Stimulated activated CD8-positive, alpha-beta memory T cell treated with anti-CD3 and anti-CD28 coated beads, Interleukin-4, amount 100 ng/mL, for 4 hours (primary cell): Measurements from ENCODE around the gene CST1.
"Not testable (repeated sequence)": the region's sequence is repeated elsewhere in the genome, so short reads cannot be mapped to it uniquely, and the experiment has no call there.

ENCODE experiments used
- DNase-seq, 2 donors: peaks; one replicate each; pipeline ENCODE4 v3.0.0-alpha.2; 2020; ENCODE audit warnings: low read depth in 2 of 2, low spot score in 1 of 2

Gene CST1, protein sequence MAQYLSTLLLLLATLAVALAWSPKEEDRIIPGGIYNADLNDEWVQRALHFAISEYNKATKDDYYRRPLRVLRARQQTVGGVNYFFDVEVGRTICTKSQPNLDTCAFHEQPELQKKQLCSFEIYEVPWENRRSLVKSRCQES

DNA sequence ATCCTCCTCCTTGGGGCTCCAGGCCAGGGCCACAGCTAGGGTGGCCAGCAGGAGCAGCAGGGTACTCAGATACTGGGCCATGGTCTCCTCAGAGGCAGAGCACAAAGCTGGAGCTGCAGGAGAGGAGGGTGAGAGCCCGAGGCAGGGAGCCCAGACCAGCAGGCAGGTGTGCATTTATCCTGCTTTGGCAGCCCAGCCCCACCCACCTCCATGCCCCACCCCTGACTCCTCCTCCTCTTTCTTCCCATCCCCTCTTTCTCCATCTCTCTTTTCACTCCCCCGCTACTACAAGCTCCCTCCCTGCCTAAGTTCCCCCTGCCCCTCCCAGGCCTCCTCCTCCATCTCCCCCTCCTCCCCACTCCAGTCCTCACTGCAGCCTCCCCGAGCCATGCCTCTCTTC lies at the start of gene CST1:
Gene CST1 (minus strand): TSS at position 150 of the 400 bp plus-strand sequence. CDS start 69 bp downstream, at position 81.
- not testable (repeated sequence) for DNase-seq

DNA sequence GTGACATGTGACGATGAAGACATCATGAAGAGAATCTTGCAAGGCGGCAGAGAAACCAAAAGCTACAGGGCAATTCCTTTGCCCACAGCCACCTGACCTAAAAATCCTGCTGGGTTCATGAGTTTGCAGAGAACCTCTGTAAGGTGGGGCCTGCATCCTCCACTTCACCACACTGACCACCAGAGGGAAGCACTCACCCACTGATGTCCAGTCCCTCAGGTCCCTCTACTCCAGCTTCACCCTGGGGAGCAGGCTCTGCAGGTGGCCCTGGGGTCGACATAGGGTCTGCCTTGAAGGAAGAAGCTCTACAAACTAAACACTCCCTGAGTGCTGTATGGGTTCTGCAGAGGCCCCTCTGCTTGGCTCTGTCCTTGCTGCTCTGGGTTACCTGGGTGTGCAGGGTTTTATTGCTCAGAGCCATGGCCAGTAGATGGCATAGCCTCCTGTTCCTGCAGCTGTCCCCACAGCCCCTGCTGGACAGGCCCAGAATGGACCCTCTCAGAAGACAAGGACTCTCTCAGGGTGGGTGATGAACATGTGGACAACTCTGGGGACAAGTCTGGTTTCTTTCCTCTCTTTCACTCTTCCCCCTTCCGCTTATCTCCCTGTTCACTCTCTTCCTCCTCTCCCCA lies 48.6 kb upstream of the CST1 start:
- not testable (repeated sequence) for DNase-seq

DNA sequence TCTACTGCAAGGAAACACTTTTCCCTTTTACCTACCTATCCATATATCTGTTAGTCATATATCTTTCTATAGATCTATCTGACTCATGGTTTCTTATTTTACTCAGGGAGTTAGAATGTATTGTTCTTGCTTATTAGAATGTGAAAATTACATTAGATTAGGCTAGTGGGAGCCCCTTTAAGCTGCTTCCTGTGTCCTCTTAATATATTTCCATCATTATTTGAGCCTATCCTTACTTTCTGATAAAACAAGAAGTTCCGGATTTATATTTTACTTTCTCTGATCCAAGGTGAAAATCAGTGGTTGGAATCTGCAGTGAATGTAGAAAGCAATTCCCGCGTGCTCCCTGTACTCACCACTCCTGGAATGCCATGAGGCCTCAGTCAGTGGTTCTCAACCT lies 44.8 kb upstream of the CST1 start:
- DNase-seq: no peak

DNA sequence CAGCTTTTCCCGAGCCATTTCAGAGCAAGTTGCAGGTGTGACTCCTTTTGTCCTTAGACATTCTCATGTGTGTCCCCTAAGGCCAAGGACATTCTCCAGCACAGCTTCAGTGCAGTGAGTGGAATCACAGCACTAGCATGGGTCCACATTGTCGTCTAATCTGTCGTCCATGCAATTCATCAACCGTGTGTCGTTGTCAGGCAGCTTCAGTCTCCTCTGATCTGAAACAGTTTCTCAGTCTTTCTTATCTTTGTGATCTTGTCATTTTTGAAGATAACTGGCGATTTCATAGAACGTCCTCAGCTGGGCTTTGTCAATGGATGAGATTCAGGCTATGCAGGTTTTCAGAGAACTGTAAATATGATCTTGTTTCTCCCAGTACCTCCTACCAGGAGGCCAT lies 44.1 kb upstream of the CST1 start:
- DNase-seq: no peak

DNA sequence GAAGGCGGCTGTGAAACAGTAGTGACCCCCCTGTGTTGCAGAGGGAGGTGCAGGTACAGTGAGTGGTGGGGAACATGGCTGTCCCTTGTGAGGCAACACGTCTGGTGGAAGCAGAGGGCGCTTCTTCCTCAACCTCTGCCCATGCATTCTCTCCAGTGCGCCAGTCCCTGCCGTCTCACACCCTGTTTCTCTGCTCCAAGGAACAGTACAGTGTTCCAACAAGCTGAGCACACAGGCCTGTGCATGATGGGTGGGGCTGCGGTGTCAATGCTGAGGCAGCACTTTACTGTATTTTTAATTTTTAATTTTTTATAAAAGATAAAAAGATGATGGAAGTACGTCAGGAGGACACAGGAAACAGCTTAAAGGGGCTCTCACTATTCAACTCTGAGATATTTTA lies 43.3 kb upstream of the CST1 start:
- no peak for DNase-seq

DNA sequence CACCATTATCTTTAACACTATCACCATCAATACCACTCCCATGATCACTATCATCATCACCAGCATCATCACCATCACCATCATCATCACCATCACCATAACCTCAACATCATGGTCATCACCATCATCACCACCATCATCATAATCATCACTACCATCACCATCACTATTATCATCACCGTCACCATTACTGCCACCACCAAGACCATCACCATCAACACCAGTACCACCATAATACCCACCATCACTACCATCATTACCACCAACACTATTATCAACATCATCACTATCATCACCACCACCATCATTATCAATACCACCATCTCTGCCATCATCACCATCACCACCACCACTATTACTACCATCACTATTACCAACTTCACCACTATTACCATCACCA lies 32.7 kb upstream of the CST1 start:
- DNase-seq: no peak

DNA sequence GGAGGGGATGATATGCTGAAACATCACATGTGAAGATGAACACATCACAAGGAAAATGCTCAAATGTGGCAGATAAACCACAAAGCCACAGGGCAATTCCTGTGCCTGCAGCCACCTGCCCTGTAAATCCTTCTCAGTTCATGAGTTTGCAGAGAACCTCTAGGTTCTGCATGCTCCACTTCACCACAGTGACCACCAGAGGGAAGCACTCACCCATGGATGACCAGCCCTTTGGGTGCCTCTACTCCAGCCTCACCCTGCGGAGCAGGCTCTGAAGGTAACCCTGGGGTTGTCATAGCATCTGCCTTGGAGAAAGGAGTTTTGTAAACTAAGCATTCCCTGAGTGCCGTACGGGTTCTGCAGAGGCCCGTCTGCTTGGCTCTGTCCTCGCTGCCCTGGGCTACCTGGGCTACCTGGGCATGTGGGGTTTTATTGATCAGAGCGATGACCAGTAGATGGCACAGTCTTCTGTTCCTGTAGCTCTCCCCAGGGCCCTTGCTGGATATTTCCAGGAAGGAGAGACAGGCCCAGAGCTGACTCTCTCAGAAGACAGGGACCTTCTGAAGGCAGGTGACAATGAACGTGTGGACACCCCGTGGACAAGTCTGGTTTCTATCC lies 31.7 kb upstream of the CST1 start:
- no peak for DNase-seq

DNA sequence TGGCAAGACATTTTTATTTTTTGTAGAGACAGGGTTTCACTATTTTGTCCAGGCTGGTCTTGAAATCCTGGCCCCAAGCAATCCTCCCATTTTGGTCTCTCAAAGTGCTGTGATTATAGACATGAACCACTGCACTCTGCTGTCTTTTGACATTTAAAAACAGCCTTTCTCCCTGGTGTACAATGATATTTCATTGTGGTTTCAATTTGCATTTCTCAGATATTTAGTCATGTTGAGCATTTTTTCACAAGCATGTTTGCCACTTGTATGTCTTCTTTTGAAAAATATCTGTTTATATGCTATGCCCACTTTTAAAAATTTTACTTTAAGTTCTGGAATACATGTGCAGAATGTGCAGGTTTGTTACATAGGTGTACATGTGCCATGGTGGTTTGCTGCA lies 27.9 kb upstream of the CST1 start:
- not testable (repeated sequence) for DNase-seq

DNA sequence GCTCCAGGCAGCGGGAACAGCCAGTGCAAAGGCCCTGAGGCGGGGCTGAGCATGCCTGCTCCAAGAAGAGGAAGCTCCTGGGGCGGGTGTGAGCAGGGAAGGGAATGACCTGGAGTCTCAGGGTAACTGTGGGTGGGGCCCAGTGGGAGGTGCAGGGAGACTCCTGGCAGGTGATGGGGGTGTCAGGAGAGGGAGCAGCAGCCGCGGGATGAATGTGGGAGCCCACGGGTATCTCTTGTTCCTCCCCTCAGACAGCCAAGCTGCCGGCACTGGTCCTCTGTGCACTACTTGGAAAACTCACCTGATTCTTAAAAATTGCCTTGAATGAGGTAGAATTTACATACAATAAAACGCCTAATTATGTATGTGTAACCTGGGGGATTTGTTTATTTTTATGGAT lies 26.6 kb upstream of the CST1 start:
- not testable (repeated sequence) for DNase-seq

DNA sequence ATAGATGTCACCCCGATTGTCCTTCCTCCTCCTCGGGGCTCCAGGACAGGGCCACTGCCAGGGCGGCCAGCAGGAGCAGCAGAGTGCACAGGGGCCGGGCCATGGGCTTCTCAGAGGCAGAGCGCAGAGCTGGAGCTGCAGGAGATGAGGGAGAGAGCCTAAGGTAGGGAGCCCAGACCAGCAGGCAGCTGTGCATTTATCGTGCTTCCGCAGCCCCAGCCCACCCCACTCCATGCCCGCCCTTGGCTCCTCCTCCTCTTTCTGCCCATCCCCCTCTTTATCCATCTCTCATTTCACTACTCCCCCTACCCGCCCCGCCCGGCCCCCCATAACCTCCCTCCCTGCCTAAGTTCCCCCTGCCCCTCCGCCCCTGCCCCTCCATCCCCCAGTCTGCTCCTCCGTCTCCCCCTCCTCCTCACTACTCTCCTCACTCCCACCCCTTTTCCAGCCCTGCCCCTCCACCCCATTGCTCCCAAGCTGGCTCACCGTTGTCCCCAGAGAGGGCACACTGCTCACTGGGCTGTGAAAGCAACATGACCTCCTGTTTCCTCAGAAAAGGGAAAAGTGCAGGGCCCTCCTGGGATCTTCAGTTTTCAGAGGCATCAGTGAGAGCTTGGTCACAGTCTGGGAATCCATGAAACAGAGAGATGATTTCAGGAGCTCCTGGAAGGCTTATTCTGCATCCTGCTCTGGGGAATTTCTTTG lies 25.5 kb upstream of the CST1 start:
- no peak for DNase-seq

DNA sequence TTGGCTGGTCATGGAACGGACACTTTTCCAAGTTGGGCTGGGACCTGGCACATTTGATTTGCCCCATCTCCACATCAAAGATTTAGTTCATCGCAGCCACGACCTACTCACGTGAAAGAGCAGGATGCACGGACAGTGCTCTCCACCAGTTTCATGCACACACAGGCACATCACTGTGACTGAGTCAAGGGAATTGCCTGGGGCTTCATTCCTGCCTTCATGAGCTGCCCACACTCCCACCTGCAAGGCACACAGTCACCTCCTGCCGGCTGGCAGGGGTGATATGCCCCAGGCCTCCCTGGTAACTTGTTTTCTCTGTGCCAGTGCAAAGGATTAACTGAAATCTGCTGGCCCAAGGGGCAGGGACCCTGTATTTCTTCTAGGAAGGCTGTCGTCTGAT lies 23.3 kb upstream of the CST1 start:
- no peak for DNase-seq

DNA sequence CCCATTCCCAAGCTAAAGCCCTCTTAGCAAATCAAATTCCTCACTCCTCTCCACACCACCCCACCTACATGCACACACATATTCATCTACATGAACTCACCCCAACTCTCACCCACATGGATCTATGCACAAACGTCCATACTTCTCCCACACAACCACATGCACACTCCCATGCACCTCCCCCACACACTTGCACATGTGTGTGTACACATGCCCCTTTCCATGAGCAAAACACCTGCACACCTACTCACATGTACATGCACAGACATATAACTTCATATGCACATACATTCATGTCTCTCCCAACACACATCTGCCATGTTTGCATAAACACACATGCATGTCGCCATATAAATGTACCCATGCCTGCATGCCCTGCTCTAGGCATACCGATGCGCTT lies 22.8 kb upstream of the CST1 start:
- DNase-seq: no peak

DNA sequence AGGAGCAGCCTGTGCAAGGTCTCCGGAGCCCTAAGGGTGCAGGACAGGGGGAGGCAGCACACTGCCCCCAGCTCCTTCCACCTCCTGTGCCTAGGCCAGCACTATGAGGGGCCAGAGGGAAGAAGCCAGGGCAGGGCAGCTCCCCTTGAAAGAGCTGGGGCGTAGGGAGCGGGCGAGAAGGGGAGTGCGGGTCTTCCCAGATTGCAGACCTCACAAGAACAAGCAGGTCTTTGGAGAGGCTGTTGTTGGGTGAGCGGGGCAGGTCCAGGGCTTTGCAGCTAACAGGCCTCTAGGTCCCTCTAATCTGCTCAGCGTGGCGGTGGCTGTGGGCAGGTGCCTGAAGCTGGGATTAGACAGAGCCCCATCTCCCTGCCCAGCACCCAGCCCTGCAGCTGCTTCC lies 22.4 kb upstream of the CST1 start:
- DNase-seq: no peak

DNA sequence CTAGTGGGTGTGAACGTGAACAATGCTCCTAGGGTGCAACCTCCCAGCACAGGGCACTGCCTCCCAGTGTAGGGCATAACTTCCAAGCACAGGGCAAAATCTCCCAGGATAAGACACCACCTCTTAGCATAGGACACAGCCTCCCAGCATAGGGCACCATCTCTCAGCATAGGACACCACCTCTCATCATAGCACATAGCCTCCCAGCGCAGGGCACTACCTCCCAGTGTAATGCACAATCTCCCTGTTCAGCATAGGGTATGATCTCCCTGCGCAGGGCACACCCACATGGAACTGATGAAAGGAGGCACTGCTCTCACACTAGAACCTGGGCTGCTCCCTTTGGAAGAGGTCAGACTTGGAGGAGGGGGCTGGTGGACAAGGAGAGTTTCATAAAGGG lies 21.3 kb upstream of the CST1 start:
- no peak for DNase-seq

DNA sequence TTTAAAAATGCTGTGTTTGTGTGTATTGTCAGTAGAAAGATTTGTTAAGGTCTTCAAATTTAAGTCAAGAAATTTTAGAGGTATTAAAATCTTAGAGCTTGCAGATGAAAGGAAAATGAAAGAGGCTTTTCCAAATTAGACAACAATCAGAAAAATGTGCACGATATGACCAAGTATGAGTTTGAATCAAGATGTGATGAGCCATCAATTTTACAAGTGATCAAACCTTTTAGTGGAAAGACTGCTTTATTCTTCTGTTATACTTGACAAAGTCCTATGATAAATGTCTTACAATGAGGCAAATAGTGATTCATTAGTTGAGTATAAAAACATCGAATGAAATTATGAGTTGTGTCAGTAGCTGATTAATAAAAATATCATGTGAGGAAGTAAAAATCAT lies 19.6 kb upstream of the CST1 start:
- no peak for DNase-seq

DNA sequence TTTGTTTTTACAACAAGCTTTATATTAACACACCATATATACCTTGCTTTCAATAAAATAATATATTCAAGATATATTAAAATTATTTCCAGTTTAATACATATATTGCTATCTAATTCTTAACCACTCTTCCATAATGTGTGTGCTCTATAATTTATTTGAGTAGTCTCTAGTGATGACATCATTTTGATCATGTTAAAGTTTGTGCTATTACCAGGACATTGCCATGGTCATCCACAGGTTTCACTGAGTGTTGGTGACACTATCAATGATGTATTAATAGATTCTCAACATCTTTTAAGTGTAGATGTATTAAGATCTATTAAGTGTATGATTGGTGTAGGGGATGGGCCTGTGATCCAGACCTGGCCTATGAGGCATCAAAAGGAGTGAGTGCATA lies 17.8 kb upstream of the CST1 start:
- DNase-seq: not testable (repeated sequence)

DNA sequence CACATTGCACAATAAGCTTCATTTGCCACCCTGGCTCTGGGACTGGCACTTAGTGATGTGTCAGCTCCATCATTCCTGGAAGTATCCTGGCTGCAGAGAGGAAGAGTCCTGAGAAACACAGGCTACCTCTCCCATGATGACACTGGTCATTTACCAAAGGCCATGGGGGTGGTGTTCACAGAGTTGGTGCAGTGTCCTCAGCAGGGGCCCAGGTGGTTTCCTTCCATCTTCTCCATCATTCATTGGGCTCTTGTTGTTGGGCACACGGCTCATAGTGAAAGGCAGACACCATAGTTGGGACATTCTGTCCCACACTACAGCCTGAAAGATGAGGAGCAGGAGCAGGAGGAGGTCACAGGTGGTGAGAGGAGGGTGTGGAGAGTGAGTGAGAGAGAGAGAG lies 15.8 kb upstream of the CST1 start:
- DNase-seq: no peak

DNA sequence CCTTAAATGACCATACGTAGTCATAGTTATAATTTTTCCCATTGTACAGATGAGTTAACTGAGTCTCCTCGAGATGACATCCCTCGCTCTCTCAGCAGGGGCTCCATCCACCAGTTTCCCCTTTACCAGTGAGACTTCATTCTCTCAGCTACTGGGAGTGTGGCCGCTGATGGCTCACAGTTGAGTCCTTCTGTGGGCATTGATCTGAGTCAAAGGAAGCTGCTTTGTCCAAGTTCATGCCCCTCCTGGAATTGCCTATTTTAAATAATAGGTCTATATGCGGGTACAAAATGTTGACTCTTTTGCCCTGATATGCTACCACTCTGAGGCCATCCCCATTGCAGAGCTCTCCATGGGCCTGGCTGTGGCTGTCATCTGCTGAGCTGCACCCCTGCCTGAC lies 14.8 kb upstream of the CST1 start:
- DNase-seq: no peak

DNA sequence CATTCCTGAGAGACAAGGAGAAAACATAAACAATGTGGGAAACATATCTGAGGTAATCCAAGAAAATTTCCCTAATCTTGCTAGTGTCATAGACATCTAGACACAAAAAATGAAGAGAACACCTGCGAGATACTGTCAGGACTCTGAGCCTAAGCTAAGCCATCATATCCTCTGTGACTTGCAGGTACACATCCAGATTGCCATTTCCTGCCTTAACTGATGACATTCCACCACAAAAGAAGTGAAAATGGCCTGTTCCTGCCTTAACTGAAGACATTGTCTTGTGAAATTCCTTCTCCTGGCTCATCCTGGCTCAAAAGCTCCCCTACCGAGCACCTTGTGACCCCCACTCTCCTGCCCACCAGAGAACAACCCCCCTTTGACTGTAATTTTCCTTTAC lies 13.9 kb upstream of the CST1 start:
- not testable (repeated sequence) for DNase-seq

DNA sequence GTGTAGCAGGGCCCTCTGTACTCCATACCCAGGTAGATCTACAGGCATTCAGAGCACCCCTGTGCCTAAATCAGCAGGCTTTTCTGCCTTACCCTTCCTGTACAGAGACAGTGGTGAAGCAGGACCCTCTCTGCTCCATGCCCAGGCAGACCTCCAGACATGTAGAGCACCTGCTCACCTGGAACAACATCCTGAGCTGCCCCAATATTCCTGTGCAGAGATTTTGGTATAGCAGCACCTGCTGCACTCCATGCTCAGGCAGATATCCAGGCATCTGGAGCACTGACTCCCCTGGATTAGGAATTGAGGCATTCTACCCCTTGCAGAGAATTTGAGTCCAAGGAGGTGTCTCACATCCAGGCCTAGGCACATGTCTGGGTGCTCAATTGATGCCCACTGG lies 12.6 kb upstream of the CST1 start:
- DNase-seq: no peak

DNA sequence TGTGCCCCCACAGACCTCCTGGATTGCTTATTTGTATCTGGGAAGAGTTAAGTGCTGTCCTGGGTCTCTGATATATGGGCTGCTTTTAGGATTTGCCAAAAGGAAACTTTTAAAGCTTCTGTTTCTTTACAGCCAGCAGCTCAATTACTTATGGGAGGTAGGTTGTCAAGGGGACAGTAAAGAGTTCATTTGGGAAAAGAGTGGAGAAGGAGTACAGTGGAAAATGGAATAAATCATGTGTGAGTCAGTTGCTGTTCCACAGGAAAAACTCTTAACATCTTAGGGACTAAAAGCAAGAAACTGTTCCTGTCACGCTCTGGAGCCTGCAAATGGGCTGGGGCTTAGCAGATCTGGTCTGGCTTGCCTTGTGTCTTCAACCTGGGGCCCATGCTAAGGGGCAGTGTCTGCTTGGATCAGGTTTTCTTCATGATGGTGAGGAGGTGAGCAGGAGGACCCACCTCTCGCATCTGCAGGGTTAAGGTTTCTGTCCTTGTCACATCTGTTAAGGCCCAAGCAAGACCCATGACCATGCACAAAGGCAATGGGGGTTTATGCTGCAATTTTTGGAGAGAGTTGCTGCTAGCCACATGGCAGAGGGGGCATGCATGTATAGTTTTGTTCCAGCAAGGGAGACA lies 8.7 kb upstream of the CST1 start:
- no peak for DNase-seq

DNA sequence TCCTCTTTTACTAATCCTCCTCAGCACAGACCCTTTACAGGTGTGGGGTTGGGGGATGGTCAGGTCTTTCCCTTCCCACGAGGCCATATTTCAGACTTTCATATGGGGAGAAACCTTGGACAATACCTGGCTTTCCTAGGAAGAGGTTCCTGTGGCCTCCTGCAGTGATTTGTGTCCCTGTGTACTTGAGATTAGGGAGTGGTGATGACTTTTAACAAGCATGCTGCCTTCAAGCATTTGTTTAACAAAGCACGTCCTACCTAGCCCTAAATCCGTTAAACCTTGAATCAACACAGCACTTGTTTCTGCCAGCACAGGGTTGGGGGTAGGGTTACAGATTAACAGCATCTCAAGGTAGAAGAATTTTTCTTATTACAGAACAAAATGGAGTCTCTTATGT lies 6.1 kb upstream of the CST1 start:
- DNase-seq: not testable (repeated sequence)
